ENCODE data around the gene KCND2.

DNA sequence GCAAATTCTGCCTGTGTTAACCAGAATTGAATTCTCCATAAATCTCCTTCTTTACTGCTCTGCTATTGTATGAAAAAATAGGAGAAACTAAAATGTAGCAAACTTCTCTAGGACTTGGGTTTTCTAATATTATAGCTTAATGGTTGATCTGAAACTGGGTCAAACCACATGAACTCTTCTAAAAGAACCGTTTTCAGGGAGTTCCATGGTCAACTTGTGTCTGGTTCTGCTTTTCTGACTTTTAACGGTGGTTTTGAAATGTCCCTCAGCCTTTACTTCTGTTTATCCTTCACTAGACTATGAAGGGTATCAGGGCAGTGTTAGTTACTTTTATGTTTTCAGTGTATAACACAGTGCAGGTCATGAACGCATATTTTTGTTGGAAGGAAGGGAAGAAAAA, 342.7 kb downstream of the KCND2 start:
- TF ChIP-seq EZH2 (IDR thresholded peaks at IDR 0.05), result no peak
- TF ChIP-seq, protein P1, sequence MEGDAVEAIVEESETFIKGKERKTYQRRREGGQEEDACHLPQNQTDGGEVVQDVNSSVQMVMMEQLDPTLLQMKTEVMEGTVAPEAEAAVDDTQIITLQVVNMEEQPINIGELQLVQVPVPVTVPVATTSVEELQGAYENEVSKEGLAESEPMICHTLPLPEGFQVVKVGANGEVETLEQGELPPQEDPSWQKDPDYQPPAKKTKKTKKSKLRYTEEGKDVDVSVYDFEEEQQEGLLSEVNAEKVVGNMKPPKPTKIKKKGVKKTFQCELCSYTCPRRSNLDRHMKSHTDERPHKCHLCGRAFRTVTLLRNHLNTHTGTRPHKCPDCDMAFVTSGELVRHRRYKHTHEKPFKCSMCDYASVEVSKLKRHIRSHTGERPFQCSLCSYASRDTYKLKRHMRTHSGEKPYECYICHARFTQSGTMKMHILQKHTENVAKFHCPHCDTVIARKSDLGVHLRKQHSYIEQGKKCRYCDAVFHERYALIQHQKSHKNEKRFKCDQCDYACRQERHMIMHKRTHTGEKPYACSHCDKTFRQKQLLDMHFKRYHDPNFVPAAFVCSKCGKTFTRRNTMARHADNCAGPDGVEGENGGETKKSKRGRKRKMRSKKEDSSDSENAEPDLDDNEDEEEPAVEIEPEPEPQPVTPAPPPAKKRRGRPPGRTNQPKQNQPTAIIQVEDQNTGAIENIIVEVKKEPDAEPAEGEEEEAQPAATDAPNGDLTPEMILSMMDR (IDR thresholded peaks at IDR 0.05), result no peak
- TF ChIP-seq EZH2phosphoT487 (IDR thresholded peaks at IDR 0.05), result no peak
